RCC 7860 (cell line): ENCODE measurements around the gene CAMK4.
"Not testable (repeated sequence)": the region's sequence is repeated elsewhere in the genome, so short reads cannot be mapped to it uniquely, and the experiment has no call there.

Experiments used
- DNase-seq: peaks from one replicate; pipeline ENCODE4 v3.0.0-alpha.2; 2015; ENCODE audit warnings: low spot score
- FAIRE-seq: peaks from 2 replicates; lab custom pipeline; 2012; peaks lifted over from hg19 to GRCh38; lab: Jason Lieb, UNC

The CAMK4 gene

DNA sequence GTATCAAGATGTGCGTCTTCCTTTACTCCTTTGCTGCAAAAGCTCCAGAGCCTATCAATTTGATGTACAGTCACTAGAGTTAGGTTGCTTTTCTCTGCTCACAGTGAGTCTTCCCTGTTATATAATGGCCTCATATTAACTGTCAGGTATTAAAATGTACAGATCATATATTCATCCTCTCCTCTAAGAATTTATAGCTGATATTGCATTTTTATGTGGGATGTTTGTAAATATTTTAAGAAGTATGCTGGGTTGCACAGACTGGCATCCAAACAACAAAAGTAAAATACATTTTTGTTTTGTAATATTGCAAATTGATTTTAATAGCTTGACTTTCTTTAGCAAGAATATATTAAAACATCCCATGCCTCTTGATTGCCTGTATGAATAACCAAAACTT lies 148.6 kb downstream of the CAMK4 start:
- DNase-seq (no peak), FAIRE-seq (no peak)

DNA sequence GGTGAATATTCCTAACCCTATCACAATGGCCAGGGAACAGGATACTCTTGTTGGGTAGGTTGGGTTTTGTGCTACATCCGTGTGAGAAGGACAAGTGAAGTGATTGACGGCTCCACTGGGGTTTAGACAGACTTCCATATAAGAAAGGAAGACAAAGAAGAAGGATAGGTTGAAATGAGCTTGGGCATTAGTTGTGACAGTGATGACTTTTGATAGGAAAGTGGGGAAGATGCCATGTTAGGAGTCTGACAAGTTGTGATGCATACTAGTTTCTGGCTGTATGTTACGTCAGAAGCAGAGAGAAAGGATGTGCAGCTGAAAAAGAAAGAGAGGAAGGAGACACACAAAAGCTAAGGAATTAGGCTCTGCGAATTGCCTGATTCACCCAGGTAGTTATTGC lies 150.2 kb downstream of the CAMK4 start:
- no peak for FAIRE-seq
- no peak for DNase-seq

DNA sequence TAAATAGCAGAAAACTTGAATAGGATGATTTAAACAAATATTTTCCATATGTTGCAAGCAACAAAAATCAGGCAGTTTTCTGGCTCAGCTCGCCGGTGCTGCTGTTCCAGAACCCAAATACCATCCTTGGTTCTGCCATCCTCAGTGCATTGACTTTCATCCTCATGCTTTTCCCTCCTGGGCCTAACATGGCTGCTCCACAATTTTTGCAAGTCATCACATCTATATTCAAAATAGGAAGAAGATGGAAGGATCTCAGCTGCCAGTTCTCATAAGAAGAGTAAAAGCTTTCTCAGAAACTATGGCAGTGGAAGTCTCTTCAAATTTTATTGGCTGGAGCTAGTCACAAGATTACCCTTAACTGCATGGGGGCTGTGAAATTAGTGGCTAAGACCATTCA lies 151.5 kb downstream of the CAMK4 start:
- DNase-seq (no peak), FAIRE-seq (no peak)

DNA sequence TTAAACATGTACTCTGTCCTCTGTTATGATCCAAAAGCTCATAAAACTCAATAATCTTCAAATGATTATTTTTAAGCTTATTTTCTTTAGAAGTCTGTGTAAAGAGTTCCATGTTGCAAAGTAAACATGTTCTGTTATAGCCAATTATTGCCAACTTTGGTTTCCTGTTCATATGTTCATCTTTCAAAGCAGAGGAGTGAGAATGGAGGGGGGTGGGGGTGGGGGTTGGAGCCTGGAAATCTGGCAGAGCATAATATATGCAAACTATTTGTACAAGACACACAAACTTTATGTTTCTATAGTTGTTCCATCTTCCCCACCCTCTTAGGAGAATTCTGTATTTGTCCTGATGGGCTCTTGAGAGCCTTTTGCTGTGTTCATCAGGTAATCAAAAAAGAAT lies 153.1 kb downstream of the CAMK4 start:
- DNase-seq (no peak), FAIRE-seq (no peak)

DNA sequence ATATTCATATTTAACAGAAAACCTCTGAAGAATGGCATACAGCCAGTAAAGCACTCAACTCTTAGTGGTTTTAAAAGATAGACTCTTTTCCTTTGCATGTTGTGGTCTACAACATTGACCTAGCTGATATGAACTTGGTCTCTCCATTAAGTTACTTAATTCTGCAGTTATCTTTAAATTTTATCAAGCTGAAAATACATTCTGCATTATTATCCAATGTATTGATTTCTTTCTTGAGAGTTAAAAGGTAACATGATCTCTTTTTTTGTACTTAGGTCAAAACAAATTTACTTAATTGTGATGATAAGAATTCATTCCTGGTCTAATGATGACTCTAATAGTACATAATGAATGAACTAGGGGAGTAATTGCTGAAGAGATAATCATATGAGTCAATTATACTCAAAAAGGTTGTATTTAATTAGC lies 155.2 kb downstream of the CAMK4 start:
- FAIRE-seq (no peak), DNase-seq (no peak)

DNA sequence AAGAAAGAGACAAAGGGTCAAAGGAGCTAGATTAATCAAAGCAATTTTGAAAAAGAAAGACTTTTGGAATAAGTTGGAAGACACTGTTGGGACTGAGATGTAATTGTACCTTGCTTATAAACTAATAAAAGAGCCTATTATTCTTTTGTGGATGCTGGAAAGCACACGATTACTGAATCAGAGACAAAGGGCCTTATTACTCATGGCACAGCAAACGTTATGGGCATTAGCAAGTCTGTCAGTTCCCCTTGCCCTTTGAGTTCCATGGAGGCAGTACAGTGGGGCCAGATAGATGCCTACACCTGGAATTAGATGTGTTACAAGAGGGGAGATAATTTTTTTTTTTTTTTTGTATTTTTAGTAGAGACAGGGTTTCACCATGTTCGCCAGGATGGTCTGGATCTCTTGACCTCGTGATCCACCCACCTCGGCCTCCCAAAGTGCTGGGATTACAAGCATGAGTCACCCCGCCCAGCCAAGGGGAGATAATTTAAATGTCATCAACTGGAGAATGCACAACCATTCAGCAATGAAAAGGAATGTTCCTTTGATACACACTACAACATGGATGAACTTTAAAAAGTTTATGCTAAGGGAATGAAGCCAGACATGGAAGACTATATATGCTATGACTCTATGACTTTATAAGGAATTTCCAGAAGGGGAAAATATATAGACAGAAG lies 159.2 kb downstream of the CAMK4 start:
- FAIRE-seq, result no peak
- no peak for DNase-seq

DNA sequence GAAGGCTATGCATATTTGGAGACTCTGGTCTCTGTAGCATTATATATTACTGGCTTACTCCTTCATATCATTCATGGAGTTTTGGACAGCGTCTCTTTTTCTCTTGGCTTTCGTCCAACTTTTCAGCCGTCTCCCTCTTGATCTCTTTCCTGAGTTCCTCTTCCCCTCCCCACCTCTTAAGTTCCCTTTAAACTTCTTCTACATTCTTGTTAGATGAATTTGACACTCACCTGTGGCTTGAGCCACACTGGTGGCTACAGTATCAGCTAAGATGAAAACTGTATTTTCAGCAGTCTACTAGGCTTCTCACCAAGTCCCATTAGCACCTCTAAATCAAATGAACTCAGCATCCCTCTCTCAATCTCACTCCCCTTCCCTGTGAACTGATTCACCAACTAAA lies 160.0 kb downstream of the CAMK4 start:
- DNase-seq (no peak), FAIRE-seq (no peak)

DNA sequence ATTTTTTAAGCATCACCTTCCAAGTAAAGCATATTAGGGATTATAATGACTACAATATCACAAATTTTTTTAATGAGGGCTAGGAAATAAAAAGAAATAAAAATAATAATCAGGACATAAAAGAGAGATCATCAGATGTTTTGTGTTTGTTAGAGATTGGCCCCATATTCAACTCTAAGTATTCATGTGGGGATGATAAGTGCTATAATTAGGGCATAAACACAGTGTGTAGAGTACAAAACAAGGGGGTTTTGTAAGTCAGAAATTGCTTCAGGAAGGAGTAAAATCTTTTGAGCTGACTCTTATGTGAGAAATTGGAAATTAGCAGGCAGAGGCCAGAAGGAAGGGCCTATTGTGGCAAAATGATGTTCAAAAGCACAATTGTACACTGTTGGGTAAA lies 160.9 kb downstream of the CAMK4 start:
- no peak for FAIRE-seq
- DNase-seq, result no peak

DNA sequence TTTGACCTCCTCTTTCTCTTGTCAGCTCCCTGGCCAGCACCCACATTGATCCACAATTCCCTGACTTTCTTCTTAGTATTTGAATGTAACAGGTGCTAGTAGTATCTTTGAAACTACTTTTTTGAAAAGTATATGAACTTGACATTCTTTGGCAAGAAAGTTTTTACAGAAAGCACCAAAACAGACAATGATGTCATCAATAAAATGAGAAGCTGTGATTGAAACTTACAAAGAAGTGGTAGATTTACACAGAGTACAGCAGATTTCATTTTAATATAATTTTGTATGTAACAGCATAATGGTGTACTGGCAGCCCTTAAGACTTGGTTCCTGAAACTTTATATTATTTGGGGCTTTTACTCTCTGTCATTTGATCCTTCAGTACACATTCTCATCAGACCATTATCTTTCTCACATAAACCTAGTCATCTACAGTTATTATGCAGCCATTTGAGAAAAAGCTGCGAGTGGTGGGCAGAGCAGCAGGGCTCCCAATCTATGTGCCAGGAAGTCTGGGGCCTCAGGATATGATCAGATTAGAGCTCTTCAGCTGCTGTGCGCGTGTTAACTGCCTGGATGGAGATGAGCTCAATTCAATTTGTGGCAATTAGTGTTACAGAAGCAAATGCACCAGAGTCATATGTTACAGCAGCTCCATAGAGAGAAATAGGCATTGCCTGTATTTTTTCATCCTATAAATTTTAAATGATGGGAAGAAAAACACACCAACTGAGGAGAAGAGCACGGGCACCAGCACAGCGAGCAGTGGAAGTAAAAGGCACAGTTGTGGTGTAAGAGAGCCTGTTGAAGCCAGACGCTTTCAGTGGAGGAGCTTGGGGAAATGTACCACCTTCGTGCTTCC lies 162.0 kb downstream of the CAMK4 start:
- no peak for FAIRE-seq
- DNase-seq, result no peak

DNA sequence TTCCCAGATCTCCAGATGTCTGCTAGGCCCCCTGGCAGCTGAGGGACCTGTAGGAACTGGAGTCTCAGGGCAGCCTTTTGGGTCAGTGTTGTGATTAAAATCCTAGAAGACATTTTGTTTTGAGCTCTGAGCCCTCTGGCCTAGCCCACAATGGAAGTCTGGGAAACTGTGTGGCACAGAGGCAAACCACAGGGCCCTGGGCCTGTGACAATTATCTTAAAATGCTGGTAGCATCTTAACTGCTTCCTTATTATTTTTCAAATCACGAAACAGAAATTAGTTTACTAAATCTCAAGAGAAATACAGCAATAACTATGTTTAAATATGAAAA lies 162.6 kb downstream of the CAMK4 start:
- no peak for FAIRE-seq
- no peak for DNase-seq

DNA sequence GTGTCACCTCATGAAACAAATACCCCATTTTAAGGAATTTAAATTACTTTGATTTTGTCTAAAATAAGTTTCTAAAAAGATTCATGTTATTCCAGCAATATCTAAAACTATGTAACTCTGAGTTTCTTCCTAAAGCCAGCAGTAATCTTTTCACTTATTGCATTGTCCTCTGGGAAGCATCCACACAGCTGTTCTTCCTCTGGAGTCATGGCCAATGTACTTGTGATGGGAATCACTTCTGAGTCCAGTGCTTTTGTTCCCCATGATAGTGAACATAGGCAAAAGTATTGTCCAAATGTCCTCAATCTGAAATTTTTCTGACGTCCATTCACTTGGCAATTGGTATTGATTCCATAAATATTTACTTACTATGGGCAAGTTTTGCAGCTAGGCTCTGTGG lies 163.2 kb downstream of the CAMK4 start:
- no peak for FAIRE-seq
- no peak for DNase-seq

DNA sequence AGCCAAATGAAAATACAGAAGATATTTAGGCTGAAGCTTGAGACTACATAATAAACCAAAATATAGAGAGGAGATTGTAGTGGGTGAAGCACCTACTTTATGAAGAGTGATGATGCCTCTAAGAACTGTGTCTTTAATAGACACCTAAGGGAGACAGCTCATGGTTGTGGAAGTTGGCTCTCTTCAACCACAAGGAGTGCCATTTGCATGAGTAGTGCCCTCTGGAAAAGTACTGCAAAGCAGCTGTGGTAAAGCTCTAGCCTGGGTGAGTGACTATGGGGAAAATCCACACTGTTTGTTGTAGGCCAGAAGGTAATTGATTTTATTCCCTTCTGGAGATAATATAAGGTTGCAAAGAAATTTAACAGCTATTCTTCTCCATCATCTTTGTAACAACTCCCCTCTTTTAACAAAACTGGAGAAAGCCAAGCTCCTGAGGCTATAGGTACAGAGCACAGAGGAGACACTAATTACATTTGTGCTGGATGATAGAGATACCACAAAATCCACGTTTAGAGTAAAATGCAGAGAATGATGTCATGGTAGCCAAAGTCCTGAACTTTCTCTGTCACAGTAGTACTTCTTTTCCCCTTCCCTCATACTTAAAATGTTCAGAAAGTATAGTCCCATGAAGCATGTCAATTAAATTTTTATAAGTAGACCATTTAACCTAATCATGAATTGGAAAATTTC lies 165.4 kb downstream of the CAMK4 start:
- DNase-seq, result peak; percentile 83
- peak; percentile 93 for FAIRE-seq

DNA sequence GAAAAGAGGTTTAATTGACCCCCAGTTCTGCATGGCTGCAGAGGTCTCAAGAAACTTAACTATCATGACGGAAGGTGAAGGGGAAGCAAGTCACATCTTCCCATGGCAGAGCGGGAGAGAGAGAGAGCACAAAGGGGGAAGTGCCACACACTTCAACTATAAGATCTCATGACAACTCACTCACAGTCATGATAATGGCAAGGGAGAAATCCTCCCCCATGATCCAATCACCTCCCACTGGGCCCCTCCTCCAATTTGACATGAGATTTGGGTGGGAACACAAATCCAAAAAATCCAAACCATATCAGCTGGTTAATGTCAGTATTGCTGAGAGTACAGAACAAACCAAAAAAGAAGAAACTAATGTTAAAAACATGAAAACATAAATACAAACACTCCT lies 168.0 kb downstream of the CAMK4 start:
- FAIRE-seq (no peak), DNase-seq (no peak)

DNA sequence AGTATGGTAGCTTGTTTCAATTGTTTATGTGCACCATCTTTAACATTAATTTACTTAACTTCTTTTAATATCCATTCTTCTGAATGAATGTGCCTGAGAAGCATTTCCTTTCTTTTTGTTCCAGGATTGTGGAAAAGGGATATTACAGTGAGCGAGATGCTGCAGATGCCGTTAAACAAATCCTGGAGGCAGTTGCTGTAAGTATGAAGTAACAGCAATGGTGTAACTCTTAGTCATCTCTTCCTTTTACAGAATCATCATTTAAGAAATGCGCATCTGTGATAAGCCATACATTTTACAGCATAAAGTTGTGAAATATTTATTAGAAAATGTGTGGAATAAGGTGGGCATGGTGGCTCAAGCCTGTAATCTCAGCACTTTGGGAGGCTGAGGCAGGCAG lies 170.4 kb downstream of the CAMK4 start:
- DNase-seq (peak; percentile 8), FAIRE-seq (no peak)

DNA sequence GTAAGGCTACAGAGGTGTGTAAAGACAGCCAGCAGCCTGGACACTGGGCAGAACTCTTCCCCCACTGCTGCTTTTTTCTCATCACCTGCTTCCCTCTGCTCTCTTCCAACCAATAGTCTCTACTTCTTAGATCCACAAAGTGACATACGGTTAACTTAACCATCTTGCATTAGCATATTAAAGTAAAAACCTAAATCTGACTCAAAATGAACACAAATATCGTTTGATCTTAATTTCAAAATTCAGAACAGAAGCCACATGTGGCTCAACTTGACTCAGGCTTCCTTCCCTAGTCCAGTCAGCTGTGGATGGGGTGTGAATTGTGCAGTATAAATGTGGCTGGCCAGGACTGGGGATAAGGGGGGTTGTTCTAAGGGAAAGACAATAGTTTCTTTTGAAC lies 173.8 kb downstream of the CAMK4 start:
- DNase-seq, result no peak
- no peak for FAIRE-seq

DNA sequence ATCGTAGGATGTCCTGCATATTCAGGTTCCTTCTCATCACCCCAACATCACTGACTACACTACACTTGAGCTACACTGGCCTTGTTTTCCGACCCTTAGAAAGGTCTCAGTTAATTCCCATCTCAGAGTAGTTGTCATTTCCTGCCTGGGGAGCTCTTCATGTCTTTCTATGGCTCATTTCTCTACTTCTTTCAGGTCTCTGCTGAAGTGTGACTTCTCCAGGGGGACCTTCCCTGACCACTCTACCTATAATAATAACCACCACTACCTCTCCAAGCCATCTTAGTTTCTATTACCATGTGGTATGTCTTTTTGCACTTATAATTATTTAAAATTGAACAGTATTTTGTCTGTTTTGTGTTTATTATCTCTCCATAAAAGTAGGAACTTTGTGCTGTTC lies 174.9 kb downstream of the CAMK4 start:
- DNase-seq, result no peak
- no peak for FAIRE-seq

DNA sequence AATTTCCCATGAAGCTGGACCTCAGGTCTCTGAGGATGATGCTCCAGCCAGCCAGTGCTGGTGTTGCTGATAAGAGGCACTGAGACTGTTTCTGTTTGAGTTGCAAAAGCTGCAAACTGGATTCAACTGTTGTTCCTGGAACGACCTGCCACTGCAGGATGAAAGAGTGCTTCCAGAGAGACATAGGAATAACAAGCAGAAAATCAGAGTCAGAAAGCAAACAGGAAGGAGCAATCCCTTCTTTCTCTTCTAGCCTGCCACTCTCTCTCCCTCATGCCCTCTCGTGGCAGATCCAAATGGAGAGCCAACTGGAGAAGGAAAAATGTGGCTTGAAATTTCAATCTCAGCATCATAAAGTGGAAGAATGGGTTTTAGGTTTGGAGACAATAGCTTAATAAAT lies 177.7 kb downstream of the CAMK4 start:
- DNase-seq (no peak), FAIRE-seq (no peak)

DNA sequence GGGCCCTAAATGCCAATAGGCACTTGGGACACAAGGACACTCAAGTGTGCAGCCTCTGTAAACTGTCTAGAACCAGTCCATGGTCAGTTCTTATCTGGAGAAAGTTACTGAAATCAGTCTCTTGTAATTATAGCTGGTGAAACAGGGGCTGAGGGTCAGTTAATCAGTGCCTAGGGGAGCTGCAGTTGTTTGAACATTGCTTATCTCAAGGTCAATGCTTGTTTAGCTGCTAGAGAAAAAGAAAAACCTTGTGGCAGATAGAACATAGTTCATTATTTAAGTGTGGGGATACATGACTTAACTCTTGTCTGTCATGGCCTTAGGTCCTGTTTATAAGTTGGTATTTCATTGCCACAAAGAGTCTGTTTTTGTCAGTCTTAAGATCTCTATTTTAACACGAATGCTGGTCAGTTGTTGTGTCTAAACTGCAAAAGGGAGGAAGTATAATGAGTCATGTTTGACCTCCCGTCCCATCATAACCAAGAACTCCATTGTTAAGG lies 180.1 kb downstream of the CAMK4 start:
- FAIRE-seq (no peak), DNase-seq (no peak)

DNA sequence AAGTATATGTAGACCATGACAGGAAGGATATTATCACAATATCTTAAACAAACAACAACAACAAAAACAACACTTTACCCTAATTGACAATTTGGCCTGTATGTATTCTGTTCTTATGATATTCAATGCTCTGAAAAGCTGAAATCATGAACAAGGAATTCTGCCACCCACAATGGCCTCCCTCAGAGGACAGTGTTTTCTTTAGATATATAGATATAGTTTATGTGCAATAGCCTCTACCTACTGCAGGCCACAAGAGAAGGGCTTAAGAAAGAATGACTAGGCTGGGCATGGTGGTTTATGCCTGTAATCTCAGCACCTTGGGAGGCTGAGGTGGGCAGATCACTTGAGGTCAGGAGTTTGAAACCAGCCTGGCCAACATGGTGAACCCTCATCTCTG lies 183.4 kb downstream of the CAMK4 start:
- FAIRE-seq (no peak), DNase-seq (no peak)

DNA sequence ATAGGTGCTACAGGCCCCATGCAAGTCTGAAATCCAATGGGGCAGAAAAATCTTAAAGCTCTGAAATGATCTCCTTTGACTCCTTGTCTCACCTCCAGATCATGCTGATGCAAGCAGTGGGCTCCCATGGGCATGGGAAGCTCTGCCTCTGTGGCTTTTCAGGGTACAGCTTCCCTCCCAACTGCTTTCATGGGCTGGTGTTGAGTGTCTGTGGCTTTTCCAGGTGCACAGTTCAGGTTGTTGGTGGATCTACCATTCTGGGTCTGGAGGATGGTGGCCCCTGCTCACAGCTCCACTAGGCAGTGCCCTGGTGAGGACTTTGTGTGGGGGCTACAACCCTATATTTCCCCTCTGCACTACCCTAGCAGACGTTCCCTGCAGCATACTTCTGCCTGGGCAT lies 184.6 kb downstream of the CAMK4 start:
- FAIRE-seq, result no peak
- DNase-seq, result no peak

DNA sequence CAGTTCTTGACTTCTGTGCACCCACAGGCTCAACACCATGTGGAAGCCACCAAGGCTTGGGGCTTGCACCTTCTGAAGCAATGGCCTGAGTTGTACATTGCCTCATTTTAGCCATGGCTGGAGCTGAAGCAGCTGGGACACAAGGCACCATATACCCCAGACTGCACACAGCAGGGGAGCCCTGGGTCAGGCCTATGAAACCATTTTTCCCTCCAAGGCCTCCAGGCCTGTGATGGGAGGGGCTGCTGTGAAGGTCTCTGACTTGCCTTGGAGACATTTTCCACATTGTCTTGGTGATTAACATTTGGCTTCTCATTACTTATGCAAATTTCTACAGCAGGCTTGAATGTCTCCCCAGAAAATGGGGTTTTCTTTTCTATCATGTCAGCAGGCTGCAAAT lies 185.1 kb downstream of the CAMK4 start:
- DNase-seq, FAIRE-seq: not testable (repeated sequence)

DNA sequence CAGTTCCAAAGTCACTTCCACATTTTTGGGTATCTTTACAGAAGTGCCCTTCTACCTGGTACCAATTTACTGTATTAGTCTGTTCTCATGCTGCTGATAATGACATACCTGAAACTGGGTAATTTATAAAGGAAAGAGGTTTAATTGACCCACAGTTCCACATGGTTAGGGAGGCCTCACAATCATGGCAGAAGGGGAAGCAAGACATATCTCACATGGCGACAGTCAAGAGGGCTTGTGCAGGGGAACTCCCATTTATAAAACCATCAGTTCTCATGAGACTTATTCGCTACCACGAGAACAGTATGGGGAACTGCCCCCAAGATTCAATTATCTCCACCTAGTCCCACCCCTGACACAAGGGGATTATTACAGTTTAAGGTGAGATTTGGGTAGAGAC lies 185.9 kb downstream of the CAMK4 start:
- DNase-seq, FAIRE-seq: not testable (repeated sequence)
